Common myeloid progenitor, CD34-positive (primary cell): ENCODE measurements around the gene RHOB.

ENCODE experiments used
- CTCF ChIA-PET: fragments of 350-600 bp; sonication (Branson Sonifier 250); formaldehyde crosslinking; loops from one replicate; lab custom pipeline; 2021; ENCODE audit warnings: antibody characterized with exemption; lab: Charles Lee
- POLR2A ChIA-PET: fragments of 350-600 bp; sonication (Branson Sonifier 250); formaldehyde crosslinking; loops from one replicate; lab custom pipeline; 2021; ENCODE audit warnings: antibody characterized with exemption; lab: Charles Lee
- DNase-seq, 3 donors: peaks; one replicate each; pipeline versions ENCODE4 v3.0.0 to v3.0.0-alpha.2; 2013
- H3K27ac ChIP-seq, 2 experiments: 1 replicate in 1 of 2; 2 replicates in 1 of 2; pipeline ENCODE4 v1.7.0; 2013; ENCODE audit warnings: inconsistent platforms in 2 of 2, low read length in 2 of 2, mild to moderate bottlenecking in 2 of 2, low read depth in 1 of 2, moderate library complexity in 1 of 2; ENCODE audit not compliant: severe bottlenecking in 2 of 2, insufficient read depth in 1 of 2, poor library complexity in 1 of 2
- H3K27me3 ChIP-seq, 5 experiments: replicated peaks in 2 of 5; 1 replicate in 3 of 5; 2 replicates in 2 of 5; pipeline versions ENCODE4 v1.6.1 to v1.7.0; 2013; ENCODE audit warnings: low read length in 4 of 5, mild to moderate bottlenecking in 2 of 5, moderate library complexity in 2 of 5, inconsistent platforms in 1 of 5; ENCODE audit not compliant: insufficient read depth in 5 of 5, control insufficient read depth in 4 of 5
- H3K36me3 ChIP-seq, 4 experiments: 1 replicate in 2 of 4; 2 replicates in 2 of 4; pipeline versions ENCODE4 v1.6.1 to v1.7.0; 2013; ENCODE audit warnings: low read length in 3 of 4, control low read depth in 1 of 4, mild to moderate bottlenecking in 1 of 4; ENCODE audit not compliant: control insufficient read depth in 4 of 4, insufficient read depth in 4 of 4
- H3K4me1 ChIP-seq, 4 experiments: 1 replicate in 3 of 4; 2 replicates in 1 of 4; pipeline versions ENCODE4 v1.6.1 to v1.7.1; 2013; ENCODE audit warnings: low read length in 3 of 4, mild to moderate bottlenecking in 3 of 4, control low read depth in 1 of 4, inconsistent platforms in 1 of 4, moderate library complexity in 1 of 4; ENCODE audit not compliant: control insufficient read depth in 4 of 4, insufficient read depth in 4 of 4; ENCODE audit errors: control extremely low read depth in 1 of 4
- H3K4me3 ChIP-seq, 7 experiments: 1 replicate in 4 of 7; 2 replicates in 3 of 7; pipeline versions ENCODE4 v1.5.1 to v1.7.0; 2013; ENCODE audit warnings: mild to moderate bottlenecking in 7 of 7, low read length in 6 of 7, moderate library complexity in 6 of 7, inconsistent platforms in 2 of 7, low read depth in 2 of 7, control low read depth in 1 of 7; ENCODE audit not compliant: insufficient read depth in 4 of 7, control insufficient read depth in 1 of 7; ENCODE audit errors: extremely low read depth in 1 of 7
- H3K9me3 ChIP-seq, 5 experiments: 1 replicate in 4 of 5; 2 replicates in 1 of 5; pipeline versions ENCODE4 v1.6.1 to v1.7.1; 2013; ENCODE audit warnings: low read length in 4 of 5, mild to moderate bottlenecking in 2 of 5, inconsistent platforms in 1 of 5, low read depth in 1 of 5, moderate library complexity in 1 of 5; ENCODE audit not compliant: control insufficient read depth in 4 of 5, insufficient read depth in 2 of 5; ENCODE audit errors: control extremely low read depth in 1 of 5
- WGBS: methylation state at CpG from one replicate; pipeline ENCODE4 v1.1.5; 2013; ENCODE audit not compliant: insufficient coverage; 5-methylcytosine and 5-hydroxymethylcytosine counted together

RHOB gene

DNA sequence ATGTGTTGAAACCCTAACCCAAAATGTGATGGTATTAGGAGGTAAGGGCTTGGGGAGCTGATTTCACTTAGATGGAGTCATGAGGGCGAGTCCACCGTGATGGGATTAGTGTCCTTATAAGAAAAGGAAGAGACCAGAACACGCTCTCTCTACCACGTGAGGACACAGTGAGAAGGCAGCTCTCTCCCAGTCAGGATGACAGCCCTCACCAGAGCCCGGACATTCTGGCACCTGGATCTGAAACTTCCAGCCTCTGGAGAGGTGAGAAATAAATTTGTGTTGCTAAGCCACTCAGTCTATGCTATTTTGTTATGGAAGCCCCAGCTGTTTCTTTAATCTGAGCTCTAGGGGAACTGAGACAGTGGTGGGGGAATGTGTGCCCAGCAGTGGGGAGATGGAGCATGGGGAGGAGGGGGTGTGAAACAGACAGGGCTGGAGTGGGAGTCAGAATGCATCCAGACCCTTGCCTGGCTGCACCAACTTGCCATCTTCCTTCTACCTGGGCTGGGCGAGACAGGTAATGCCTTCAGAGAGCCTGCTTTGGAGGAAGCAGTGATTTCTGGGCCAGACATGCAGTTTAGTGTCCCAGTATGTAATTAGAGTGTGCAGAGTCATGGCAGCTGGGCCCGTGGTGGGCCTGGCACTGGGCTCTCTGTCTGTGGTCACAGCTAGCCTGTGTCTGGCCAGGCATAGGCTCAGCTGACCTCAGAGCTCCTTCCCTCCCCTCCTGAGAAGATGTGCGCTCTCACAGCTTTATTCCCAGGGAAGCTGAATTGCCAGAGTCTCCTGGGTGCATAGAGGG lies 38.1 kb downstream of the RHOB start:
- Histone ChIP-seq H3K4me1 (no peaks in the 10 kb centered on the region), H3K36me3 (no peaks in the 10 kb centered on the region), H3K27ac (no peak overlapping the region), H3K4me3 (no peak overlapping the region), H3K9me3 (no peaks in the 10 kb centered on the region), H3K27me3 (no peaks in the 10 kb centered on the region)
- no peak for DNase-seq
- 93% methylated on average over 7 of the region's 8 CpGs for WGBS
- CTCF ChIA-PET: interaction anchor here (1.0 kb wide), 1 partner anchor 88 kb away, joined by 3 read pairs; no protein-coding TSS in a partner anchor
- POLR2A ChIA-PET: no interaction called here

GRCh38 chr2:20485612-20486388 lies 38.9 kb downstream of the RHOB start:
- H3K27me3 ChIP-seq: no peaks in the 10 kb centered on the region
- CTCF ChIA-PET: interaction anchor here (1.0 kb wide), 1 partner anchor 89 kb away, joined by 3 read pairs; no protein-coding TSS in a partner anchor
- POLR2A ChIA-PET: no interaction called here
- H3K9me3 ChIP-seq: no peaks in the 10 kb centered on the region
- no peaks in the 10 kb centered on the region for H3K4me1 ChIP-seq
- DNase-seq: no peak
- H3K4me3 ChIP-seq: no peak overlapping the region
- whole genome bisulfite sequencing: 75% methylated on average over 7 of the region's 7 CpGs
- H3K36me3 ChIP-seq: no peaks in the 10 kb centered on the region
- no peak overlapping the region for H3K27ac ChIP-seq

- H3K27me3 ChIP-seq: no peaks in the 10 kb centered on the region
- H3K27ac ChIP-seq: no peak overlapping the region
- H3K4me1 ChIP-seq: no peaks in the 10 kb centered on the region
- 90% methylated on average over 3 of the region's 3 CpGs for WGBS
- ChIA-PET POLR2A (no interaction called here), CTCF (no interaction called here)
- no peaks in the 10 kb centered on the region for H3K9me3 ChIP-seq
- H3K36me3 ChIP-seq: no peaks in the 10 kb centered on the region
- H3K4me3 ChIP-seq: no peak overlapping the region
- no peak for DNase-seq
Measured at GRCh38 chr2:20486571-20486970, 39.7 kb downstream of the RHOB start.

GRCh38 chr2:20487030-20487391 lies 40.1 kb downstream of the RHOB start:
- Histone ChIP-seq H3K9me3 (no peaks in the 10 kb centered on the region), H3K4me1 (no peaks in the 10 kb centered on the region), H3K27me3 (no peaks in the 10 kb centered on the region), H3K4me3 (no peak overlapping the region), H3K36me3 (no peaks in the 10 kb centered on the region), H3K27ac (no peak overlapping the region)
- WGBS: 100% methylated on average over 1 of the region's 3 CpGs
- no peak for DNase-seq
- ChIA-PET POLR2A (no interaction called here), CTCF (no interaction called here)

DNA sequence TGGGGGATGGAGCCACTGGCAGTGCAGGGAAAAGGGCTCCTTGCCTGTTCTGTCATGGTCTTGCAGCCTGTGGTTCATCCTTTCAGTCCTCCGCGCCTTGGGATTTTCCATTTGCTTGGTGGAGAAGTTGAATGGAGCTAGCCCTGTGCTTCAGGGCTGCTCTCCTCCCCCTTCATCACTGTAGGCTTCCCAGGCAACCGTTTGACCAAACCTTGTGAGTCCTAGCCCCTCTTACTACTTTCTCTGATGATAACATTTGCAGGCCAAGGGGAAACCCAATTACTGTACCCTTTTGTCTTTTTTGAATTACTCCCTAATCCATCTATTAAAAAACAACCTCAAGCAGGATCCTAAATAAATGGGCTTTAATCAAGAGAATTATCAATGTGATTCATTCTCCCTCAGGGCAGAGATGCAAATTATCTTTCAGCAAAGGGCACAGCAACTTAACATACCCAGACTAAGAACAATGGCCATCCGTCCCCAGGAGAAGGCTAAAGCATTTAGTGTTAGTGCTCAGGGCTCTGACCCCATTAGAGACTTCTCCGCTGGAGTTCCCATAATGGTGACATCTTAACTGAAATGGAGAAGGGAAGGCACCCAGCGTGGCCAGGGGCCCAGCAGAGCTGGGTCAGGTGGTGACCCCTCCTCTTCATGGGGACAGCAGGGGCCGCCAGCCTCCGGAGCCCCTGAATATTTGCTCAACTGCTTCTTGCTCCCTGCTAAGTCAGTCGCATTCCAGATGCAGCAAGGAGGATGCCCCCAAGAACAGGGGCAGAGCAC lies 40.7 kb downstream of the RHOB start:
- no peak overlapping the region for H3K4me3 ChIP-seq
- no peak for DNase-seq
- H3K27me3 ChIP-seq: no peaks in the 10 kb centered on the region
- H3K27ac ChIP-seq: no peak overlapping the region
- H3K36me3 ChIP-seq: no peaks in the 10 kb centered on the region
- H3K9me3 ChIP-seq: no peaks in the 10 kb centered on the region
- ChIA-PET CTCF (no interaction called here), POLR2A (no interaction called here)
- H3K4me1 ChIP-seq: no peaks in the 10 kb centered on the region
- 98% methylated on average over 7 of the region's 9 CpGs for WGBS

GRCh38 chr2:20488201-20488641 lies 41.3 kb downstream of the RHOB start:
- Histone ChIP-seq H3K27me3 (no peaks in the 10 kb centered on the region), H3K4me3 (no peak overlapping the region), H3K9me3 (no peaks in the 10 kb centered on the region), H3K4me1 (no peaks in the 10 kb centered on the region), H3K27ac (no peak overlapping the region), H3K36me3 (no peaks in the 10 kb centered on the region)
- ChIA-PET CTCF (no interaction called here), POLR2A (no interaction called here)
- 89% methylated on average over 4 of the region's 9 CpGs for WGBS
- DNase-seq: no peak
